RWPE1 (cell line): ENCODE data around the gene CBR1.

Experiments
- CTCF ChIA-PET: fragments of 350-600 bp; sonication (Branson Sonifier 250); formaldehyde crosslinking; extraction: SDS; loops from one replicate; lab custom pipeline; 2021; lab: Yijun Ruan, JAX
- POLR2A ChIA-PET: fragments of 400-600 bp; formaldehyde crosslinking; extraction: SDS; loops from one replicate; lab custom pipeline; 2020; ENCODE audit warnings: antibody characterized with exemption; ENCODE audit not compliant: low non-redundant PET; lab: Yijun Ruan, JAX
- DNase-seq: peaks from one replicate; pipeline ENCODE4 v3.0.0; 2012; ENCODE audit warnings: low spot score
- H3K27ac ChIP-seq: fragments of 450-650 bp; 2 replicates; pipeline ENCODE4 v1.5.1; 2017
- TF ChIP-seq, protein P1 (sequence below): fragments of 450-650 bp; conservative IDR thresholded peaks from 2 replicates; pipeline ENCODE4 v1.5.1; 2017; ENCODE audit warnings: low read depth, mild to moderate bottlenecking

Gene CBR1

DNA sequence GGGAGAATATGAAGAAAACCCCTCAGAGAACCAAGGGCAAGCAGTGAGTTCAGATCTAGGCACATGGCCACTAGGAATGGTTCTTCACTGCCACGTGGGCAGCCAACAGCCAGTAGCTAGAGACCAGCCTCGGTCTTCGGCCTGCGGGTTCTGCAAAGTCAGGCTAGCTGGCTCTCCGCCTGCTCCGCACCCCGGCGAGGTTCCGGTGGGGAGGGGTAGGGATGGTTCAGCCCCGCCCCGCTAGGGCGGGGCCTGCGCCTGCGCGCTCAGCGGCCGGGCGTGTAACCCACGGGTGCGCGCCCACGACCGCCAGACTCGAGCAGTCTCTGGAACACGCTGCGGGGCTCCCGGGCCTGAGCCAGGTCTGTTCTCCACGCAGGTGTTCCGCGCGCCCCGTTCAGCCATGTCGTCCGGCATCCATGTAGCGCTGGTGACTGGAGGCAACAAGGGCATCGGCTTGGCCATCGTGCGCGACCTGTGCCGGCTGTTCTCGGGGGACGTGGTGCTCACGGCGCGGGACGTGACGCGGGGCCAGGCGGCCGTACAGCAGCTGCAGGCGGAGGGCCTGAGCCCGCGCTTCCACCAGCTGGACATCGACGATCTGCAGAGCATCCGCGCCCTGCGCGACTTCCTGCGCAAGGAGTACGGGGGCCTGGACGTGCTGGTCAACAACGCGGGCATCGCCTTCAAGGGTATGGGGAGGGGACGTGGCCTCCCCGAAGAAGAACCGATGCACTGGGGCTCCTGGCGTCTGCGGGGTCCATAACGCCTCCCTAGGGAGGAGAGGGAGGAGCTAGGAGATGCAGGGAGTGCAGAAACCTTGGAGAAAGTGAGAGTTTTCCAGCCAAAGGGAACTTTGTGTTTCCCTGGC lies at the start of gene CBR1:
TSS of gene CBR1 (plus strand) at position 312 of the 871 bp plus-strand sequence. CDS start at position 404, 92 bp downstream.
- POLR2A ChIA-PET, result interaction anchor here (0.8 to 2.0 kb wide), 2 partner anchors 10 to 28 kb away, joined by 3 to 15 read pairs; partner anchors contain the start of gene SETD4
- H3K27ac ChIP-seq, result peak within 1 kb of the TSS; percentile 84
- DNase-seq, result peak; percentile 86
- CTCF ChIA-PET, result interaction anchor here (0.6 to 2.6 kb wide), 9 partner anchors 17 to 1537 kb away, joined by 3 to 17 read pairs (median 5); no protein-coding TSS in a partner anchor
- TF ChIP-seq, protein P1, sequence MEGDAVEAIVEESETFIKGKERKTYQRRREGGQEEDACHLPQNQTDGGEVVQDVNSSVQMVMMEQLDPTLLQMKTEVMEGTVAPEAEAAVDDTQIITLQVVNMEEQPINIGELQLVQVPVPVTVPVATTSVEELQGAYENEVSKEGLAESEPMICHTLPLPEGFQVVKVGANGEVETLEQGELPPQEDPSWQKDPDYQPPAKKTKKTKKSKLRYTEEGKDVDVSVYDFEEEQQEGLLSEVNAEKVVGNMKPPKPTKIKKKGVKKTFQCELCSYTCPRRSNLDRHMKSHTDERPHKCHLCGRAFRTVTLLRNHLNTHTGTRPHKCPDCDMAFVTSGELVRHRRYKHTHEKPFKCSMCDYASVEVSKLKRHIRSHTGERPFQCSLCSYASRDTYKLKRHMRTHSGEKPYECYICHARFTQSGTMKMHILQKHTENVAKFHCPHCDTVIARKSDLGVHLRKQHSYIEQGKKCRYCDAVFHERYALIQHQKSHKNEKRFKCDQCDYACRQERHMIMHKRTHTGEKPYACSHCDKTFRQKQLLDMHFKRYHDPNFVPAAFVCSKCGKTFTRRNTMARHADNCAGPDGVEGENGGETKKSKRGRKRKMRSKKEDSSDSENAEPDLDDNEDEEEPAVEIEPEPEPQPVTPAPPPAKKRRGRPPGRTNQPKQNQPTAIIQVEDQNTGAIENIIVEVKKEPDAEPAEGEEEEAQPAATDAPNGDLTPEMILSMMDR, result no peak

- ChIA-PET POLR2A (no interaction called here), CTCF (no interaction called here)
- TF ChIP-seq, protein P1, result no peak
- no peak overlapping the region for H3K27ac ChIP-seq
- DNase-seq, result no peak
Observed at GRCh38 chr21:36021251-36021837, 48.5 kb upstream of the CBR1 start.

GRCh38 chr21:36022427-36023091 lies 47.3 kb upstream of the CBR1 start:
- TF ChIP-seq, protein P1, result no peak
- no peak overlapping the region for H3K27ac ChIP-seq
- CTCF ChIA-PET, result interaction anchor here (0.6 kb wide), 2 partner anchors 76 to 659 kb away, joined by 3 to 4 read pairs; no protein-coding TSS in a partner anchor
- POLR2A ChIA-PET, result no interaction called here
- DNase-seq, result no peak

DNA sequence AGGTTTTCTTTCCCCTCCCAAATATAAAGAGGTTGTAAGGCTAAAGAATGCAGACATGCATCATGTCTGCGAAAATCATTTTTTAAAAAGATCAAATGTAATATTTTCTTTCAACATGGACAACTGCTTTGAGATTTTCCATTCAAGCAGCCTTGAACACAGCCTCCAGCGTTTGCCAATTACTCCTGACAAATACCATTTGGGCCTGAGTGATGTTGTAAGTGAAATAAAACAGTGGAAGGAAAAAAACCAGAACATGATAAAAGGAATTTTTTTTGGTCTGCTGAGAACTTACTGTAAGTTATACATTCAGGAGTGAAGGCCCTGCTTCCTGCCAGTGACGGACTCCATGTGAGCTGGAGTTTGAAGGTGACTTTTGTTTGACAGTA lies 46.7 kb upstream of the CBR1 start:
- peak overlapping the region; percentile 56 for H3K27ac ChIP-seq
- POLR2A ChIA-PET, result no interaction called here
- no peak for DNase-seq
- TF ChIP-seq, protein P1, result no peak
- CTCF ChIA-PET, result no interaction called here

DNA sequence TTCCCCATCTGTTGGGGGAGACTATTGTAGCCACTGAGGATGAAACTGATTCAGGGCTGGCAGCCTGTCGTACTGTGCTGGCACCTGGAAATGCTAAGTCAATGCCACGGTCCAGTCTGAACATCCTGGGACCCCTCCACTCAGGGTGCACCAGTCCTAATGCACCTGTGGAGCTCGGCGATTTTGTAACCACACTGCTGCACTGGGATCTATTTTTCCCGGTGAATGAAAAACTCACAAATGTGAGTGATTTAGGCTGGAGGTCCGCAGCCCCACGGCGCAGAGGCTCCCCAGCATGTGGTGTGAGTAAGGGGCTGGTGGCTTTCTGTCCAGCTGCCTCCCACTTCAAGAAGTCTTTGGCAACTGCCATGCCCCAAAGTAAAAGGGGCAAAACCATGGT lies 45.0 kb upstream of the CBR1 start:
- no peak overlapping the region for H3K27ac ChIP-seq
- TF ChIP-seq, protein P1, result no peak
- CTCF ChIA-PET, result no interaction called here
- POLR2A ChIA-PET, result no interaction called here
- DNase-seq, result no peak

GRCh38 chr21:36027347-36027746 lies 42.5 kb upstream of the CBR1 start:
- CTCF ChIA-PET, result interaction anchor here (0.7 to 1.5 kb wide), 5 partner anchors 9 to 1140 kb away, joined by 3 to 5 read pairs (median 3); no protein-coding TSS in a partner anchor
- TF ChIP-seq, protein P1, result no peak
- DNase-seq, result no peak
- POLR2A ChIA-PET, result no interaction called here
- H3K27ac ChIP-seq, result no peak overlapping the region
